ENCODE data around the gene ARFIP1.
"Not testable (repeated sequence)": the region's sequence is repeated elsewhere in the genome, so short reads cannot be mapped to it uniquely, and the experiment has no call there.

The ARFIP1 gene

DNA sequence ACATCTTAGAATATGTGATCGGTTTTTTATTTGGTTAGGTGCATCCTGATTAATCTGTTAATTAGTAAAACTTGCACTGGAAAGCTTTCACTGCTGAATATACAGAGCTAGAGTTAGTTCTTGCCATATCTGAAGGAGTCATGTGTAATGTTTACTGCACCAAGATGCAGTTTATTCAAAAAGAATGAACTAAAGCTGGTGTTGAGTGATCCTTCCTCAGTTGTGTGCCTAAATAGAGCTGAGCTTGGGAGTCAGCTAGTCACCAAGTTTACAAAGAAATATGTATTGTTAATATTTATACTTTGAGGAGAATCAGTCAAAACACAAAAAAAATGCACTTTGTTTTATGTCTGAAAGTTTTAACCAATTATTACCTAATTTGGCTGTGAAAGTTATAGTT, 102.2 kb downstream of the ARFIP1 start:
- TF ChIP-seq, protein P1, sequence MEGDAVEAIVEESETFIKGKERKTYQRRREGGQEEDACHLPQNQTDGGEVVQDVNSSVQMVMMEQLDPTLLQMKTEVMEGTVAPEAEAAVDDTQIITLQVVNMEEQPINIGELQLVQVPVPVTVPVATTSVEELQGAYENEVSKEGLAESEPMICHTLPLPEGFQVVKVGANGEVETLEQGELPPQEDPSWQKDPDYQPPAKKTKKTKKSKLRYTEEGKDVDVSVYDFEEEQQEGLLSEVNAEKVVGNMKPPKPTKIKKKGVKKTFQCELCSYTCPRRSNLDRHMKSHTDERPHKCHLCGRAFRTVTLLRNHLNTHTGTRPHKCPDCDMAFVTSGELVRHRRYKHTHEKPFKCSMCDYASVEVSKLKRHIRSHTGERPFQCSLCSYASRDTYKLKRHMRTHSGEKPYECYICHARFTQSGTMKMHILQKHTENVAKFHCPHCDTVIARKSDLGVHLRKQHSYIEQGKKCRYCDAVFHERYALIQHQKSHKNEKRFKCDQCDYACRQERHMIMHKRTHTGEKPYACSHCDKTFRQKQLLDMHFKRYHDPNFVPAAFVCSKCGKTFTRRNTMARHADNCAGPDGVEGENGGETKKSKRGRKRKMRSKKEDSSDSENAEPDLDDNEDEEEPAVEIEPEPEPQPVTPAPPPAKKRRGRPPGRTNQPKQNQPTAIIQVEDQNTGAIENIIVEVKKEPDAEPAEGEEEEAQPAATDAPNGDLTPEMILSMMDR (IDR thresholded peaks at IDR 0.05; ENCODE audit: extremely low read depth, insufficient read depth, missing control alignments): no peak
- in situ Hi-C loops (cut with MboI; ENCODE audit: low pct_unique_long_range_greater_than_20kb, low sequenced_read_pairs, unreplicated experiment): no loop called here
- no peak for DNase-seq (ENCODE audit: low spot score)

DNA sequence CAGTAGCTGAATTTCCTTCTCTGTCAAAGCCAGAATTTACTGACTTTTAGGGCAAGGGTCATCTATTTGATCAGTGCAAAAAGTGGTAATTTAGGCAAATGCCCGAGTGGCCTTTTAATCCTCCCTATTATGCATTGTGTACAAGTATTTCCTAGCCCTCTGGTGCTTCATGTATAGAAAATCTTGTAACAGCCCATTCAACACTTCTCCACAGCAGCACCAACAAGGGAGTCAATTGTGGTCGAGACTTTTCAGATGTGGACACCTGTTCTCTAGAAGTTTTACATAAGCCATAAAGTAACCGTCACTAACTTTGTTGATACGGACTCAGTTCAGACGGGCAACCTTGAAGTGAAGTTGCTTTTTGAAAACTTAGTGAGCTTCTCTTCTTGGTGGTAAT, 105.4 kb downstream of the ARFIP1 start:
- TF ChIP-seq, protein P1 (IDR thresholded peaks at IDR 0.05; ENCODE audit: extremely low read depth, insufficient read depth, missing control alignments): no peak
- no peak for DNase-seq (ENCODE audit: low spot score)
- in situ Hi-C loops (cut with MboI; ENCODE audit: low pct_unique_long_range_greater_than_20kb, low sequenced_read_pairs, unreplicated experiment): no loop called here

DNA sequence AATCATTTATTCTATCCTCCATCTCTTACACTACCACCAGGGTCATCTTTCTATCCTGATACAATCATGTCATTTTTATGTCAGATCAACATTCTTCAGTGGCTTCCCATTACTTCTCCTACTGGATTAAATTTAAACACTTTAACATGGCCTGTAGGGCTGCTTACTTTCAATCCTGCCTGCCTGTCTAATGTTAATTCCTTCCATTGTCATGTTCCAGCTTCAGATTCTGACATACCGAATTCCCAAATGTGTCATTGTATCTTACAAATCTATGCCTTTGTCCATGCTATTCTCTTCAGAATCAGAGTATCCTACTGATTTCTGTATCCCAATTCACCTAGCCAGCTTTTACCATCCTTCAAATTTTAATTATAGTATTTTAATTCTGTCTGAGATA, 106.4 kb downstream of the ARFIP1 start:
- no peak for DNase-seq (ENCODE audit: low spot score)
- in situ Hi-C loops (cut with MboI; ENCODE audit: low pct_unique_long_range_greater_than_20kb, low sequenced_read_pairs, unreplicated experiment): no loop called here
- TF ChIP-seq, protein P1 (IDR thresholded peaks at IDR 0.05; ENCODE audit: extremely low read depth, insufficient read depth, missing control alignments): no peak

DNA sequence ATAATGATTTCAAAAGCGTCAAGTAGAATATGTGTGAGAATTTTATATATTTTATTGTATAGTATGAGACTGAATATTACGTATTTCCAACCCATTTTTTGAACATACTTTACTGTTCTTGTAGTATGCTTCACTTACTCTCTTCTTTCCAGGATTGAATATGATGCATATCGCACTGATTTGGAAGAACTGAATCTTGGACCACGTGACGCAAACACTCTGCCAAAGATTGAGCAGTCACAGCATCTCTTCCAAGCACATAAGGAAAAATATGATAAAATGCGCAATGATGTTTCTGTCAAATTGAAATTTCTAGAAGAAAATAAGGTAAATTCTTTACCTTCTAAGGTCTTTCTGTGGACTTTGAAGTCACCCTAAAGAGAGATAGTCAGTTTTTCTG, 108.2 kb downstream of the ARFIP1 start:
- TF ChIP-seq, protein P1 (IDR thresholded peaks at IDR 0.05; ENCODE audit: extremely low read depth, insufficient read depth, missing control alignments): no peak
- DNase-seq (ENCODE audit: low spot score): no peak
- in situ Hi-C loops (cut with MboI; ENCODE audit: low pct_unique_long_range_greater_than_20kb, low sequenced_read_pairs, unreplicated experiment): no loop called here

DNA sequence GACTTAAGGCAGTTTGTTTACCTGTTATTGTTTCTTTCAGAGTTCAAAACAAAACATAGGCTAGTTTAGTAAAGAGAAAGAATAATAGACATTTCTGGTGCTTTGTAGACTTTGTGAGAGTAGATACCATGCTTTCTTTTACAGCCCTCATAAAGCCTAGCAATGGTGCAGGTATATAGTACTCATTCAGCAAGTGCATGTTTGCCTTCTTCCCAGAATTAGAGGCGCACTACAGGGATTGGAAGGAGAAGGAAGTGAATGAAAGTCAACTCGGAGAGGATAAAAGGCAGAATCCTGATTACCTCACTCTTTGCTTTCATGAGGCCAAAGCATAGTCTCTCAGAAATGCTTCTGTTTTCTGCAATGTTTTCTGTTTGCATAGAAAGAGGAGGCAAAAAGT, 113.2 kb downstream of the ARFIP1 start:
- in situ Hi-C loops (cut with MboI; ENCODE audit: low pct_unique_long_range_greater_than_20kb, low sequenced_read_pairs, unreplicated experiment): no loop called here
- TF ChIP-seq, protein P1 (IDR thresholded peaks at IDR 0.05; ENCODE audit: extremely low read depth, insufficient read depth, missing control alignments): no peak
- no peak for DNase-seq (ENCODE audit: low spot score)

DNA sequence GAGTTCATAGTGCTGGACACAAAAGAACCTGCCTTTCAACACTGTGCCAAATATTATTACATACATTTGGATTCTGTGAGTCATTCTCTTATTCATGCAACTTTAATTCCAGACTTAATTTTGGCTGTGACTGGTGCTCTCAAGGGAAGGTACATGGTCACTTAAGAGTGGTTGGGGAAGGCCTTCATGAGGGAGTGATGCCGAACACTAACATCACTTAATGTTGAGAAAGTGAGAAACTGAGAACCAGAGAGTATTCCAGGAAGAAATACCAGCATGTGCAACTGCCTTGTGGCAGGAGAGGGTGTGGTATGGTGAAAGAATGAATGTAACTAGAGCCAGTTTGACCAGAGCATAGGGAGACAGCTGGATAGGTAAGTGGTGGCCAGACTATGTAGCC, 114.9 kb downstream of the ARFIP1 start:
- DNase-seq (ENCODE audit: low spot score): no peak
- in situ Hi-C loops (cut with MboI; ENCODE audit: low pct_unique_long_range_greater_than_20kb, low sequenced_read_pairs, unreplicated experiment): no loop called here
- TF ChIP-seq, protein P1 (IDR thresholded peaks at IDR 0.05; ENCODE audit: extremely low read depth, insufficient read depth, missing control alignments): no peak

DNA sequence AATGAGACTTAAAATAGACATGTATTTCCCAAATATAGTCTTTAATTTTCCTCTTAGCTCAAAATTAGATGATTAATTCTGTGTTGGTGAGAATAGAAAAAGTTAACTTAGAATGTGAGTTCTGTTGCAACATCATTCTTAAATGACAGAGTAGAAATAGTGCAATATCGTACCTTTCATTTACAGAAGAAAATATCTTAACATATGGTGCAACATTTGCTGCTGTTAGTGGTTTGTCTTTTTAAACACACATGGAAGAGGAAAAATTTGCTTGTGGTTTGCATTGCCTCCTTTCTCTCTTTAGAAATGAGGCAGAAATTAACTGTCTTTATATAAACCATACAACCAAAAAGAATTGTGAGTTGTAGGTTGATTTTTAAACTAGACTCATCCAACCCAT, 117.1 kb downstream of the ARFIP1 start:
- in situ Hi-C loops (cut with MboI; ENCODE audit: low pct_unique_long_range_greater_than_20kb, low sequenced_read_pairs, unreplicated experiment): no loop called here
- TF ChIP-seq, protein P1 (IDR thresholded peaks at IDR 0.05; ENCODE audit: extremely low read depth, insufficient read depth, missing control alignments): no peak
- no peak for DNase-seq (ENCODE audit: low spot score)

DNA sequence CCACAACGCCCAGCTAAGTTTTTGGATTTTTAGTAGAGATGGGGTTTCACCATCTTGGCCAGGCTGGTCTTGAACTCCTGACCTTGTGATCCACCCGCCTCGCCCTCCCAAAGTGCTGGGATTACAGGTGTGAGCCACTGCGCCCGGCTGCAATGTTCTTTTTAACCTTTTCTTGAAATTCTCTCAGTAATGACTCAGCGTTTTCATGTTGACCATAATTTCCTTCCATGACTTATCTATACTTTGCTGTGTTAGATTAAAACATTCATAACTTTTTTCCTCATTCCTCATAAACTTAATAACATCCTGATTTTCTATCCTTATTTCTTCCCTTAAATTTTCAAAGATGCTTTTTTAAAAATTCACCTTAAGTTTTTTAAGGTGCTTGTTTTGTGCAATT, 118.4 kb downstream of the ARFIP1 start:
- DNase-seq (ENCODE audit: low spot score); in situ Hi-C loops (cut with MboI; ENCODE audit: low pct_unique_long_range_greater_than_20kb, low sequenced_read_pairs, unreplicated experiment): not testable (repeated sequence)

Measured in GM13977 (cell line).